Ovary (tissue), 3 donors: ENCODE measurements around the gene TULP4.

Experiments
- POLR2A ChIP-seq: fragments of 450-650 bp; IDR thresholded peaks from one replicate; pipeline ENCODE4 v1.6.1; 2017; ENCODE audit warnings: antibody characterized with exemption, mild to moderate bottlenecking, moderate library complexity
- TF ChIP-seq, protein P1 (sequence below), 3 donors: fragments of 450-650 bp in 2 of 3; fragments of 200-600 bp in 1 of 3; IDR thresholded peaks; one replicate each; pipeline versions ENCODE4 v1.5.1 to v1.8.0; 2016 to 2022; ENCODE audit warnings: antibody characterized with exemption in 3 of 3, mild to moderate bottlenecking in 1 of 3
- donor health status: DM: no; HTN: no; CAD: no.

DNA sequence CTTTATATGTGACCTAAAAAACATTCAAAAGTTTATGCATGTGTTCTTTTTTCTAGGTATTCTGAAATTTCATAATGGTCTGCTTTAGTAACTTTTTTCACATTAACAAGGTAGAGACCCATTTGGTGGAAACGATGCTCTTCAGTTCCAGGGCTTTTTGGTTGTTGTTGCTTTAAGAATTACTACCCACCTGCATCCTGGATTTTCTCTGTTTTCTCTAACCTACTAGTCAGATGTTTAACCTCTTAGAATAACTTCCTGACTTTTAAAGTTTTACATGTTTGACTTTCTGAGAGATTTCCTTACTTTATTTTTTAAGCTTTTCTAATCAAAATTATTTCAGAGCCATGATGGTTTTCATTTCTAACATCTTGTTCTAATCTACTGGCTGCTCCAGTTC, 14.9 kb downstream of the TULP4 start:
- TF ChIP-seq, protein P1, sequence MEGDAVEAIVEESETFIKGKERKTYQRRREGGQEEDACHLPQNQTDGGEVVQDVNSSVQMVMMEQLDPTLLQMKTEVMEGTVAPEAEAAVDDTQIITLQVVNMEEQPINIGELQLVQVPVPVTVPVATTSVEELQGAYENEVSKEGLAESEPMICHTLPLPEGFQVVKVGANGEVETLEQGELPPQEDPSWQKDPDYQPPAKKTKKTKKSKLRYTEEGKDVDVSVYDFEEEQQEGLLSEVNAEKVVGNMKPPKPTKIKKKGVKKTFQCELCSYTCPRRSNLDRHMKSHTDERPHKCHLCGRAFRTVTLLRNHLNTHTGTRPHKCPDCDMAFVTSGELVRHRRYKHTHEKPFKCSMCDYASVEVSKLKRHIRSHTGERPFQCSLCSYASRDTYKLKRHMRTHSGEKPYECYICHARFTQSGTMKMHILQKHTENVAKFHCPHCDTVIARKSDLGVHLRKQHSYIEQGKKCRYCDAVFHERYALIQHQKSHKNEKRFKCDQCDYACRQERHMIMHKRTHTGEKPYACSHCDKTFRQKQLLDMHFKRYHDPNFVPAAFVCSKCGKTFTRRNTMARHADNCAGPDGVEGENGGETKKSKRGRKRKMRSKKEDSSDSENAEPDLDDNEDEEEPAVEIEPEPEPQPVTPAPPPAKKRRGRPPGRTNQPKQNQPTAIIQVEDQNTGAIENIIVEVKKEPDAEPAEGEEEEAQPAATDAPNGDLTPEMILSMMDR (IDR thresholded peaks at IDR 0.05) = no peak
- no peak for TF ChIP-seq POLR2A
